DMS 273 (cell line): ENCODE results near the gene EIF2D.
A peak's percentile ranks its signal among the peaks of the same experiment; 100 is the strongest.

Experiments
- DNase-seq: peaks from one replicate; lab custom pipeline; 2025; ENCODE audit not compliant: unreplicated experiment; lab: John Stamatoyannopoulos, UW

The EIF2D gene

DNA sequence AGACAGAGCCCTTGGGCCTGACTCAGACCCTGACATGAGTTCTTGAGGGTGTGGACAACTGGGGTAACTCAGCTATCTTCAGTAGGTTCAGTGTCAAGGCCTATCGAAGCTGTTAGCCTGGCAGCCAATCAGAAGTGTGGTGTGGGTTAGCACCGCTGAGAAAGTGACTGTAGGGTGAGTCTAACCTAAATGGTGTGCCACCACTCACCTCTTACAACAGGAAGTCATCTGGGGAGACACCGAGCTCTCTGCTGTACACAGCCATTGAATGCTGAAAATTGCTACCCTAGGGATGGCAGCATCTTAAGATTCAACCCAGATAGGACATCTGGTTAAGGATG is 60.3 kb downstream of the EIF2D start:
- no peak for DNase-seq

- no peak for DNase-seq
These were observed 60.8 kb downstream of the EIF2D start for GRCh38 chr1:206551296-206551985.

GRCh38 chr1:206550446-206550845 is 61.8 kb downstream of the EIF2D start:
- DNase-seq: no peak

GRCh38 chr1:206547104-206547503 is 65.2 kb downstream of the EIF2D start:
- no peak for DNase-seq

GRCh38 chr1:206545351-206545750 is 66.9 kb downstream of the EIF2D start:
- DNase-seq: no peak

- DNase-seq: peak; percentile 87
These were observed 67.6 kb downstream of the EIF2D start for GRCh38 chr1:206544562-206545257.
